ENCODE measurements around the gene AP5S1. TPM values are rescaled to one million over a fixed set of nuclear protein-coding genes. Genes with fewer than 3 reads are reported as not detected.

AP5S1 gene
- total and polyA plus RNA-seq, 2 of the 4 experiments (the other 2 are of a cell fraction), result 10.1 to 11.7 TPM

DNA sequence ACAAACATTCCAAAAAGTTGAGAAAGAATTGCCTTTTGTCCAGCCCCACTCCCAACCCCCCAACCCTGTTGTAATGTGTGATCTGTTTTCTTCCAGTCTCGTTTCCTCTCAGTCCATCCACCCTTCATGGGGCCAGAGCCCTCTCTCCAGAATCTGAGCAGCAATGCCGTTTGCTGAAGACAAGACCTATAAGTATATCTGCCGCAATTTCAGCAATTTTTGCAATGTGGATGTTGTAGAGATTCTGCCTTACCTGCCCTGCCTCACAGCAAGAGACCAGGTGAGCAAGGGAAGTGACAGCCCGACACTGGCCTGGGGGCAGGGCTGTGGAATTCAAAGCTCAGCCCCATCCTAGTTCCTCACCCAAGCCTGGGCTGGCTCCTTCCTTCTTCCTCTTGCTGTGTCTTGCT lies 34.1 kb downstream of the AP5S1 start:
- peaks cover 34 to 42% of the 10 kb centered on the region in 2 experiments for H3K79me1 ChIP-seq (ENCODE audit: low read depth in 1 of 2, low read length in 2 of 2)
- dilution Hi-C loops (cut with HindIII; ENCODE audit: low sequenced_read_pairs, unreplicated experiment), result no loop called here
- no peak overlapping the region for H2BK20ac ChIP-seq (ENCODE audit: low read depth, low read length)
- no peak overlapping the region for H2BK120ac ChIP-seq (ENCODE audit: low read depth, low read length)
- H3K23ac ChIP-seq (ENCODE audit: low read depth, low read length), result no peak overlapping the region
- H2AFZ ChIP-seq (replicated peaks; ENCODE audit: low read length, poor library complexity), result no peak overlapping the region
- H3K4me2 ChIP-seq (ENCODE audit: low read depth, low read length), result no peak overlapping the region
- no peaks in the 10 kb centered on the region for H3K9me3 ChIP-seq (ENCODE audit: control insufficient read depth, insufficient read depth, low read length)
- H3K14ac ChIP-seq (replicated peaks; ENCODE audit: low read depth, low read length), result no peak overlapping the region
- in situ Hi-C loops (cut with MboI; ENCODE audit: low sequenced_read_pairs), result no loop called here
- H4K8ac ChIP-seq (ENCODE audit: low read depth in 2 of 2, low read length in 2 of 2), result no peak overlapping the region
- DNase-seq (no peak), ATAC-seq (ENCODE audit: low read depth) (no peak; the same call in 1 of the 2 replicates)
- no peak overlapping the region for H2BK15ac ChIP-seq (ENCODE audit: low read depth, low read length)
- no peak overlapping the region for H2AK5ac ChIP-seq (ENCODE audit: low read depth, low read length)
- no peak overlapping the region for H3K9ac ChIP-seq (ENCODE audit: low read depth, low read length)
- H4K91ac ChIP-seq (ENCODE audit: insufficient read depth, low read depth, low read length), result no peak overlapping the region
- no peaks in the 10 kb centered on the region; the same call in 1 of the 2 replicates for H3K9me1 ChIP-seq (ENCODE audit: insufficient read depth, low read length)
- no peak overlapping the region for H3K18ac ChIP-seq (ENCODE audit: low read depth, low read length)
- H3K56ac ChIP-seq (ENCODE audit: extremely low read depth, insufficient read depth, low read length), result no peak overlapping the region
- no peak overlapping the region for H3K27ac ChIP-seq (ENCODE audit: insufficient read depth, low read length)
- no peak overlapping the region for H3K4ac ChIP-seq (ENCODE audit: low read depth, low read length)
- no peak overlapping the region for H3K4me3 ChIP-seq (ENCODE audit: insufficient read depth, low read depth, low read length)
- no TSS peak for BruUV-seq (replicated peaks)
- no peak overlapping the region for H4K5ac ChIP-seq (ENCODE audit: low read depth, low read length)
- CTCF ChIA-PET, result interaction anchor here (1.2 to 1.4 kb wide), 3 partner anchors 9 to 34 kb away, joined by 3 read pairs; partner anchors contain the start of gene AP5S1
- H2BK5ac ChIP-seq (ENCODE audit: low read depth, low read length, poor library complexity, severe bottlenecking), result no peak overlapping the region
- TF ChIP-seq POLR2A (IDR thresholded peaks at IDR 0.05; ENCODE audit: low read depth, low read length) (no peak), MAFK (IDR thresholded peaks at IDR 0.05; ENCODE audit: low read depth, low read length) (no peak), NFE2L2 (IDR thresholded peaks at IDR 0.05; ENCODE audit: low read depth, low read length) (no peak), RAD21 (IDR thresholded peaks at IDR 0.05; ENCODE audit: low read length) (no peak), MAZ (IDR thresholded peaks at IDR 0.05; ENCODE audit: borderline replicate concordance, low read depth, low read length) (no peak), CEBPB (IDR thresholded peaks at IDR 0.05; ENCODE audit: low read depth, low read length) (no peak), RCOR1 (IDR thresholded peaks at IDR 0.05; ENCODE audit: insufficient replicate concordance, low read length) (no peak)
- TF ChIP-seq, protein P1, sequence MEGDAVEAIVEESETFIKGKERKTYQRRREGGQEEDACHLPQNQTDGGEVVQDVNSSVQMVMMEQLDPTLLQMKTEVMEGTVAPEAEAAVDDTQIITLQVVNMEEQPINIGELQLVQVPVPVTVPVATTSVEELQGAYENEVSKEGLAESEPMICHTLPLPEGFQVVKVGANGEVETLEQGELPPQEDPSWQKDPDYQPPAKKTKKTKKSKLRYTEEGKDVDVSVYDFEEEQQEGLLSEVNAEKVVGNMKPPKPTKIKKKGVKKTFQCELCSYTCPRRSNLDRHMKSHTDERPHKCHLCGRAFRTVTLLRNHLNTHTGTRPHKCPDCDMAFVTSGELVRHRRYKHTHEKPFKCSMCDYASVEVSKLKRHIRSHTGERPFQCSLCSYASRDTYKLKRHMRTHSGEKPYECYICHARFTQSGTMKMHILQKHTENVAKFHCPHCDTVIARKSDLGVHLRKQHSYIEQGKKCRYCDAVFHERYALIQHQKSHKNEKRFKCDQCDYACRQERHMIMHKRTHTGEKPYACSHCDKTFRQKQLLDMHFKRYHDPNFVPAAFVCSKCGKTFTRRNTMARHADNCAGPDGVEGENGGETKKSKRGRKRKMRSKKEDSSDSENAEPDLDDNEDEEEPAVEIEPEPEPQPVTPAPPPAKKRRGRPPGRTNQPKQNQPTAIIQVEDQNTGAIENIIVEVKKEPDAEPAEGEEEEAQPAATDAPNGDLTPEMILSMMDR (conservative IDR thresholded peaks at IDR 0.05; ENCODE audit: low read depth, low read length), result no peak
- H4K20me1 ChIP-seq (ENCODE audit: insufficient read depth, low read length), result peaks cover 6% of the 10 kb centered on the region; the same call in 1 of the 2 replicates
- no peak overlapping the region for H2AK9ac ChIP-seq (replicated peaks; ENCODE audit: low read depth, low read length, poor library complexity)
- H3K27me3 ChIP-seq (ENCODE audit: control insufficient read depth, insufficient read depth, low read length), result no peaks in the 10 kb centered on the region
- POLR2A ChIA-PET (ENCODE audit: unreplicated experiment), result interaction anchor here (0.6 kb wide), 1 partner anchor 75 kb away, joined by 3 read pairs; no protein-coding TSS in a partner anchor
- H3K36me3 ChIP-seq (ENCODE audit: control insufficient read depth, insufficient read depth, low read length), result peaks cover 35% of the 10 kb centered on the region
- no CpG with 5 or more reads among the region's 4 CpGs for WGBS, 2 experiments (ENCODE audit: extremely low coverage in 2 of 2, insufficient read length in 1 of 2)
- no peaks in the 10 kb centered on the region for H3K4me1 ChIP-seq (ENCODE audit: control insufficient read depth, insufficient read depth, low read length)
- intact Hi-C loops (cut with micrococcal nuclease), result no loop called here

Data from IMR-90 (cell line).